GM21717 (cell line): ENCODE results near the gene ATP6V0C.

Experiments used
- ATAC-seq: cut with Tn5 transposase; IDR thresholded peaks from one replicate; pipeline ENCODE4 v1.9.1; 2021; ENCODE audit warnings: mild to moderate bottlenecking, moderate library complexity; ENCODE audit not compliant: unreplicated experiment

Gene ATP6V0C

DNA sequence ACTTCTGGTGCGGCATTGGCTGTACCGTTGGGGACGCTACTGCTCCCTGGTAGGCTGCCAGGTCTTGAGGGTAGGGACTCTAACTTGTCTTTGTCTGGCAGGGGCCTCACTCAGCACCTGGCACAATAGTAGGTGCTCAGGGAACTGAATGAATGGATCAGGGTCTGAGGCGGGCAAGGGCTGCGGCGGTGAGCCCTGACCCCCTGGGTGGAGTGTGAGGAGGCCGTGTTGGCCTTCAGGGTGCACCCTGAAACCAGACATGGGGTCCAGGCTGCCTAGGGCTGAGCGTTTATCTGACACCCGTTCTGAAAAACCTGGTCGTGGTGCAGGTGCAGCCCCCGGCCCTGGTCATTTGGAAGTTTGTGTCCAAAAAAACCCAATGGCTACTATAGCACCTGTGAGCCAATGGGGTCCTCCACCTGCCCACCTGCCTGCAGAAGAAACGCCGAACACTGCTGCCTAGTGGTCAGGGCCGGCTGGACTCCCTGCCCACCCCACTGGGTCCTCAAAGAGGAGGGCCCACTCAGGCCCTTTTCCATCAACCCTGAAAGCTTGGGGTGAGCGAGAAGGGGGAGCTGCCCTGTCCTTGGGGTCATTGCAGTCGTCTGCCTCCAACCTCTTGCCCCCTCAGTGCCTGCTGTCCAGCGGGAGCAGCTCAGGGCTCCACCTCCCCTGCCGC is 4.9 kb upstream of the ATP6V0C start:
- no peak for ATAC-seq

DNA sequence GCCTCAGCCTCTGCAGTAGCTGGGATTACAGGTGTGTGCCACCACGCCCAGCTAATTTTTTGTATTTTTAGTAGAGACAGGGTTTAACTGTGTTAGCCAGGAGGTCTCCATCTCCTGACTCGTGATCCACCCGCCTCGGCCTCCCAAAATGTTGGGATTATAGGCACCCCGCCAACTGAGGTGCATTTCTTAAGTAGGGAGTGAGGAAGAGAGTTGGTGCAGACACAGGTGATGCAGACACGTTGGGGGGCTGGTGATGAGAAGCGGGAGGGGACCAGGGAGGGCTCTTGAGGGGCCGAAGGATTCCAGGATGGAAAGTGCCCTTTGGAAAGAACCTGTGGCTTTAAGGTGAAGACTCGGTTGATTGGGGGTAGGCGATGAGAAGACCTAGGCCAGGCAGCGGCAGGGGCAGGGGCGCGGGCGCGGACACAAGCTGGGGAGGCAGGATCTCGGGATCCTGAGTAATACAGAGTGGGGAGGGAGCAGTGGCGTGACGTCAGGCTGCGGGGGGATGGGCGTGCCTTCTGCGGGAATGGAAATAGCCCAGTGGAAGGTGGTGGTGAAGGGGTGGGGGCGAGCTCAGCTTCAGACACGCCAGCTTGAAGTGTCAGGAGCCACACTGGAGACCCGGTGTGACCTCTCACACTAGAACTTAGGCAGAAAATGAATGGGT is 2.5 kb upstream of the ATP6V0C start:
- ATAC-seq: no peak

DNA sequence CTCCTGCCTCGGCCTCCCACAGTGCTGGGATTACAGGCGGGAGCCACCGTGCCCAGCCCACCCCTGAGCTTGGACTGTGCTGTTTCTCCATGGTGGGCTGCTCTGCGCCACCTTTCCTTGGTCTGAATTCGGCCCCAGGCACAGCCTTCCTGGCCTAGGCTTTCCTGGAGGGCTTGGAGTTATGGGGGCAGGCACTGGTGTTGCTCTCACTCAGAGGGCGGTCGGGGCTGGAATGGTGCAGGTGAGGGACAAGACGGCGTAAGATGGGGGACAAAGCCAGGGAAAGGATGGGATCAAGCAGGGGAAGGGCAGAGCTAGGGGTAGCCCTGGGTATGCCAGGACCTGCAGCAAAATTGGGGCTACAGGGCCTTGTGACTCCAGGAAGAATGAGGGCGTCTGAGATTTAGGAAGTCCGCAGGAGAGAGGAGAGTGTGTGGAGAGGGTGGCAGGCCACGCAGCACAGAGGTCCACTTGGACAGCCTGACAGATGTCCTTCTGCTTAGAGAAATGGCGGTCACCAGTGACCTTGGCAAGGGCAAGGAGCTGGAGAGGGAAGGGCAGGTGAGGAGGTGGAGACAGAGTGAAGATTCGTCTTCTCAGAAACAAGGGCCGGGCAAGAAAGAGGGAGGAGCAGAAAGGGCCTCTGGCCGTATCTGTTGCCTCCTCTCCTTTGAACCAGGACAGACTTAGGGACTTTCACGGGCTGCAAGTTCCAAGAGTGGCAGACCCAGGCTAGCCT is 1.6 kb upstream of the ATP6V0C start:
- ATAC-seq: no peak

DNA sequence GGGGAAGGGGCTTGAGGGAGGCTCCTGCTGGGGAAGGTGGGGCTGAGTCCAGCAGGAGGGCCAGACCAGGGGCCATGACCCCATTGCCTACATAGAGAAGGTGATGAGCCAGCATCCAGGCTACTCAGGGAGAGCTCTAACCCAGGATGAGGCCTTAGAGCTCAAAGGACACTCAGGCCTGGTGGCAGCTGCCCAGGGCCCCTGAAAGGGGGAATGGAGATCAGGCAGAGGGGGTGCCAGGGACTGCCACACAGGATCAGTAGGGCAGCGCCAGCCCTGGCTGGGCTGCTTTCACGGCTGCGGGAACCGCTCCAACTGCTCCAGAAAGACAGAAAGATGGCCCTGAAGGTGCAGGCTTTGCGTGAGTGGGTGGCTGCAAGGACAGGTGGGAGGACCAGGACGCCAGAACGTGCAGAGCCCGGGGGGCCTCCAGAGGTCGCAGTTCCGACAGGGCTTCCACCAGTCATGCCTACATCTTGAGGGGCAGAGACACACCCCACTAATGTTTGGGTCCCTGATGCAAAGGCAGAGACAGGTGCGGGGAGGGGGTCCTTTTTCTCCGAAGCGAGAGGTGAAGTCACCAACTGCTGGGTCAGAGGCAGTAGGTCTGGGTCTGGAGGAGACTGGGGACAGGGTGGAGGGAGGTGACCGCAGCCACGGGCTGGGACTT is 882 bp upstream of the ATP6V0C start:
- ATAC-seq: no peak

DNA sequence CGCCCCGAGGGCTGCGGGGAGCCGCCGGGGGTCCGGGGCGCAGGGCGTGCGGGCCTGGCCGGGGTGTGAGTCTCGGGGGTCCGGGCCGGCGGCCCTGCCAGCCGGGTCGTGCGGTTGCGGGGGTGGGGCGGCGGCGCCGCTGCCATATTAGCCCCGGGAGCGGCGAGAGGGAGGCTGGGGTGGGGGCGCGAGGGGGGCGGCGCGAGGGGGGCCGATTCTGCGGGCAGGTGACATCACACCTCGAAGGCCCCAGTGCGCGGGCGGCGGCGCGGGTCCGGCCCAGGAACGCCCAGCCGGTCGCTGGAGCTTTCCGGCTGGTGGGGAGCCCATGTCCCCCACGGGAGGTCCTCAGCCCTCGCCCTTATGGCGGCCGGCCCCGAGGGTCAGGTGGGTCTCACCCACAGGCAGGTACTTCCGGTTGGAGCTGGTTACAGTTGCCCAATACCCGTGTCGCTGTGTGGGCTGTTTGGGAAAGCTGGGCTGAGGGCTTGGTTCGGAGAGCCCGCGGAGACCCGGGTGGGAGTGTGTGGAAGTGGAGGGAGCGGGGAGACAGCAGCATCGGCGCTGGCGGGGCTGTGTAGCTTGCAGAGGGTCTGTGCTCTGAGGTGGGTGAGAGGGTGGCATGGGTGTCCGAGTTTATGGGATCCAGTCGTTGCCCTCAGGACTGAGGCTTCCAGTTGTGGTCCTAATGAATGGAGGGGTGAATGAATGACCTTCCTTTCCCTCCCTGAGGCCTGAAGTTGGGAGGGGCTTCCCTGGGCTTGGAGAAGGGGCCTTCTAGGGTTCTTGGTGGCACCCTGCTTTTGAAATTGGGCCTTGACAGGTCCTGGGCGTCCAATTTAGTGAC is 804 bp downstream of the ATP6V0C start:
- ATAC-seq: no peak

DNA sequence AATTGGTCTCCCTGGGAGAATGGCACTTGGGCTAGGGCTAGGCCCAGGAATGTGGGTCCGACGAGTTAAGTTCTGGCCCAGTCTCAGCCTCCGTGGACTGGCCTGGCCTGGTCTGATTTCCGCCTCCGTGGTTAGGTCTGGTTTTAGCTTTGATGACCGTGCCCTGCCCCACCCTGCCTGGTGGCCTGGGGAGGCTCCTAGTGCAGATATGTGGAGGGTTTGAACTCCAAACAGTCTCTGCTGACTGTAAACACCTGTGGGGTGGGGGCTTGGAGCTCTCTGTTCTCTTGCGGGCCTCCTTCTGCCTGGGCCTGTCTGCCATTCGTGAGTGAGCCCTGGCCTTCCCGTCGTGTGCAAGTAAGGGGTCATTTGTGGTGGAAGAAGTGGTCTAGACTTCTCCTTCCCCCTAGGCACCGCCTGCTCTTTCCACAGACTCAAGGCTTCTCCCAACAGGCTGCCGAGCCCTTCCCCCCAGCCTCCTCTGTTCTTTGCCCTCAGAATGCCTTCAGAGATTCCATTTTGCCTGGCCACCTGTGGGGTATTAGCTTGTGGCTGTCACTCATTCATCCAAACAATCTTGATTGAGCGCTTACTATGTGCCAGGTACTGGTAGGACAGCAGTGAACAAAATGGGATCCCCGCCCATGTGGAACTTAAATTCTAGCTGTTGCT is 1.6 kb downstream of the ATP6V0C start:
- ATAC-seq: no peak

DNA sequence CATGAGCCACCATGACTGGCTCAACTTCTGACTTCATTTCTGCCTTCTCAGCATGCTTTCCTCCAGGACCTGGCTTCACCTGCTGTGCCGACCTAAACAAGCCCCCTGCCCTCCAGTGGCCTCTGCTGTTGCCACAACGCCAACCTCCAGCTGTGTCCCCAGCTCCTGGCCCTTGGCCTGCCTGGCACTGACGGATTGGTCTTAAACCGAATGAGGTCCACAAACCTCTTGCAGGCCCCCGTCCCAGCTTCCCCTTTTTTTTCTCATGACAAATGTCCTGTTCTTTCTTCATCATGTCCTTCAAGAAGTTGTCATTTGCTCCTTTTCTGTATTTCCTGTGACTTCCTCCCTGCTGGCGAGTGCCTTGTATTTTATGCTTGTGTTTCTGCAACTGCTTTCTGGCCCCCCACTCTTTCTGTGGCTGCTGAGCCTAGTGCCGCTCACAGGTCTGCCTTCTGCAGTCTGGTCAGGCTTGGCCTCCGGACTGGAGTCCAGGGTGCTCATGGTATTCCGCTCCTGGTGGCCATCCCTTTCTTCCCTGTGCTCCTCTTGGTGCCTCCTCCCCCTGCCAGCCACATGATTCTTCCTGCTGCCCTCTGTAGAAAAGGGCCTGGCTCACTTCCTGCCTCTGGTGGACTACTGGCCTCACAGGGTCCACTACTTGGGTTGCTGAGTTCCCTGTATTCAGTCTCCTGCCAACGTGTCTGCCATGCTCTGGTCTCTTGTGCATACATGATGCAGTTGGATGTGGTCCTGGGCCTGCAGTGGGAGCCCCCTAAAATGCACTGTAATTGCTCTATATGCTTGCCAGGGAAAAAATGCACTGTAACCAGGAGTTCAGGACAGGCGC is 2.9 kb downstream of the ATP6V0C start:
- no peak for ATAC-seq

DNA sequence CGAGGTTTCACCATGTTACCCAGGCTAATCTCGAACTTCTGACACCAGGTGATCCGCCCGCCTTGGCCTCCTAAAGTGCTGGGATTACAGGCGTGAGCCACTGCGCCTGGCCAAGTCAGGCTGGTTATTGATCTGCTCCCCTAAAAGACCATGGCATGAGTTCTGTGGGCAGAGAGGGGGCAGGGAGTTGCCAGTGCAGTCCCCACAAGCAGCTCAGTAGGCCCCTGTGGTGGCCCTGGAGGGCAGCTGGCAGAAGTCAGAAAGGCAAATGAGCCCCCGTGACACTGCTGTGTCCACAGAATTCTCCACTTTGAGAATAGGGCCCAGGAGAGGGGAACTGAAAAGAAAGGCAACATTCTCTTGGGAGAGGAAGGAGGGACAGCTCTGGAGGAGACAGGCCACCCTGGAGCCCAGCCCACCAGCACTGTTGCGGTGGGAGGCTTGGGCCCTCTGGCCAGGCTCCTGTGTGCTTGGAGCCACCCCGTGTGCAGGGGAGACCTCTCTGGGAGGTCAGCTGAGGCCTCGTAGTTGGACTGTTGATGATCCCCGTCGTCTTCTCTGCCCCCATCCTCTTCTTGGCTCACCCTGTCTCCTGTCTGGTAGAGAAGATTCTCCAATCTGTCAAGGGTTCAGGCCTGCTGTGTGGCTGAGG is 4.3 kb downstream of the ATP6V0C start:
- ATAC-seq: no peak

DNA sequence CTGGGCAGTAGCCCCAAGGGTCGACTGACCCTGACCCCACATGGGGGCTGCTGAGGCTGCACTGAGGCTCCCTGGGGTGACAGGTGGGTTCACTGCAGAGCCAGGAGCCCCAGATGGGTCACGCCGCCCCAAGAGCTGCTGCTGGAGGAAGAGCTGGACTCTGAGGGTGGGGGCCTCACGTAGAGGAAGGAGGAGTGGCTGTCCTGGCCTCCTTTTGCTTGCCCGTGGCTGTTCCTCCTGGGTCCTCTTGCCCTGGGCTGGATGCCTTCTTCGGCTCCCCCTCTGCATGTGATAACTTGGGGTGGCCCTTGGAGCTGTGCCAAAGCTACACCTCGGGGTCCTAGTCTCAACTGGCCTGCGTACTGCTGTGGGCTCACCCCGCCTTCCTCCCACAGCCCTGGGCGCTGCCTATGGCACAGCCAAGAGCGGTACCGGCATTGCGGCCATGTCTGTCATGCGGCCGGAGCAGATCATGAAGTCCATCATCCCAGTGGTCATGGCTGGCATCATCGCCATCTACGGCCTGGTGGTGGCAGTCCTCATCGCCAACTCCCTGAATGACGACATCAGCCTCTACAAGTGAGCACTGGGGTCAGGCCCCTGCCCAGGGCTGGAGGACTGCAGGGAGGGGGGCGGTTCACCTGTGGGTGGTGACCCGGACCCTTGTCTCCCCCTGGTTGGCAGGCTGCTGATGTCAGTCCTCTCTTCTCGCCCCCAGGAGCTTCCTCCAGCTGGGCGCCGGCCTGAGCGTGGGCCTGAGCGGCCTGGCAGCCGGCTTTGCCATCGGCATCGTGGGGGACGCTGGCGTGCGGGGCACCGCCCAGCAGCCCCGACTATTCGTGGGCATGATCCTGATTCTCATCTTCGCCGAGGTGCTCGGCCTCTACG is 5.3 kb downstream of the ATP6V0C start:
- ATAC-seq: no peak

DNA sequence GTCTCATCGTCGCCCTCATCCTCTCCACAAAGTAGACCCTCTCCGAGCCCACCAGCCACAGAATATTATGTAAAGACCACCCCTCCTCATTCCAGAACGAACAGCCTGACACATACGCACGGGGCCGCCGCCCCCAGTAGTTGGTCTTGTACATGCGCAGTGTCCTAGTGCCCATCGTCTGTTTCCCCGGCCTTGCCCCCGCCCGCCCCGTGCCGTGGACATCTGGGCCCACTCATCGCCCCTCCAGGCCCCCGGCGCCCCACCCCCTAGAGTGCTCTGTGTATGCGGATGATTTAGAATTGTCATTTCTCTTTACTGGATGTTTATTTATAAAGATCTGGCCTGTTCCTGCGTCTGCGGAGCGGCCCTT is 5.9 kb downstream of the ATP6V0C start:
- ATAC-seq: no peak

DNA sequence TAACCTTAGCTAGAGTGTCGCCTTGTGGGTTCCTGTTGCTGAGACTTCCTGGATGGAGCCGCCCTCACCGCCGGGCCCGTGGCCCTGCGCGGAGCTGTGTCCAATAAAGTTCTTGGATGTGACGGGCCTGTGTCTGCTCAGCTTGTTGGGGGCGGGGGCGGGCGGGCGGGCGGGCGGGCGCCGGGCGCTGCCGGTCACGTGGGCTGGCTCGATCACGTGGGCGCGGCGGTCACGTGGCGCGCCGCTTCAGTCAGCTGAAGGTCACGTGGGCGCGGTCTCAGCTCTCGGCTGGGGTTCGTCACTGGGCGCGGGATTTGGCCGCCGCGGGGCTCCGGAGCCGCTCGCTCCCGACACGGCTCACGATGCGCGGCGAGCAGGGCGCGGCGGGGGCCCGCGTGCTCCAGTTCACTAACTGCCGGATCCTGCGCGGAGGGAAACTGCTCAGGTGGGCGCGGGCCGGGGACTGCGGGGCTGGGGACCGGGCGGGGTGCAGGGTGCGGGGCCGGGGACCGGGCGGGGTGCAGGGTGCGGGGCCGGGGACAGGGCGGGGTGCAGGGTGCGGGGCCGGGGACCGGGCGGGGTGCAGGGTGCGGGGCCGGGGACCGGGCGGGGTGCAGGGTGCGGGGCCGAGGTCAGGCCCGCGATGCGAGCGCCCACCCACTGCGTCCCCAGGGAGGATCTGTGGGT is 6.5 kb downstream of the ATP6V0C start, which contains the start of gene AMDHD2:
TSS of gene AMDHD2 (plus strand) at position 275 of the 687 bp plus-strand sequence. CDS start at position 363, 88 bp downstream.
- no peak for ATAC-seq

DNA sequence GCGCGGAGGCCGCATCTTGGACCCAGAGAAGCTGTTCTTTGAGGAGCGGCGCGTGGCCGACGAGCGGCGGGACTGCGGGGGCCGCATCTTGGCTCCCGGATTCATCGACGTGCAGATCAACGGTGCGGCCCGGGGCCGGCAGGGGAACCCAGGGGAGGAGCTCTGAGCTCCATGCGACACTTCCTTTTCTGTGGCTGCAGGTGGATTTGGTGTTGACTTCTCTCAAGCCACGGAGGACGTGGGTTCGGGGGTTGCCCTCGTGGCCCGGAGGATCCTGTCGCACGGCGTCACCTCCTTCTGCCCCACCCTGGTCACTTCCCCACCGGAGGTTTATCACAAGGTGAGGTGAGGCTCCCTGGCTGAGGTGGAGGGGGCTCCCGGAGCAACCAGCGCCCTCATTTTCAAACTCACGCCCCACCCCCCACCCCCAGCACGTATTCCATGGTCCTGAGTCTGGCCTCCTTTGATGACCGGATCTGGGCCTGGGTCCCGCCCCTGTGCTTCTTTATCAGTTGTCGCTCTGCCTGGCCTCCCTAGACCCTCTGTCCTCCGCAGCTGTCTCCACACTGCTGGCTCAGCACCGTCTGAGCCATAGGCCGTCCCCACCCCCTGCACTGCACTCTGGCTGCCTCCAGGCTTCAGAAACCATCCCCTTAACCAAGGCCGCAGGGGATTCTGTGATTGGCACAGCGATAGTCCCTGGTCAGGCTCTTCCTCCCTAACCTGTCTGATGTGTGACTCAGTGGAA is 7.2 kb downstream of the ATP6V0C start:
- ATAC-seq: no peak

DNA sequence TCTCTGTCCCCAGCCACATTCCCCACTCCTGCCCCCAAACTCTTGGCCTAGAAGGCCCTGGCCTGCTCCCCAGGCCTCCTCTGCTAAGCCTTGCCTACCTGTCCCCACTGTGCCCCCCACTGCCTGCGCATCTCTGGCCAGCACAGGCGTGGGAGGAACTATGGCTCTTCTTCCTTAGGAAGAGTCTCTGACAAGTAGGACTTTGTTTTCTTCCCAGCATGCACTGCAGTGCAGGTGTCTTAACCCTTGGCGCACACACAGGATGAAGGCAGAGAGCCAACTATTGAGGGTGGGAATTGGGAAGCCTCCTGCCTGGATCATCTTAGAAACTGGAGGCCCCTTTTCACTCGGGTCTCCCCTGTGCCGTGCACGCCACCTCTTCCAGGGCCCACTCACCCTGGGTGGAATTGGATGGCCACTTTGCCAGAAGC is 10.1 kb downstream of the ATP6V0C start:
- no peak for ATAC-seq

DNA sequence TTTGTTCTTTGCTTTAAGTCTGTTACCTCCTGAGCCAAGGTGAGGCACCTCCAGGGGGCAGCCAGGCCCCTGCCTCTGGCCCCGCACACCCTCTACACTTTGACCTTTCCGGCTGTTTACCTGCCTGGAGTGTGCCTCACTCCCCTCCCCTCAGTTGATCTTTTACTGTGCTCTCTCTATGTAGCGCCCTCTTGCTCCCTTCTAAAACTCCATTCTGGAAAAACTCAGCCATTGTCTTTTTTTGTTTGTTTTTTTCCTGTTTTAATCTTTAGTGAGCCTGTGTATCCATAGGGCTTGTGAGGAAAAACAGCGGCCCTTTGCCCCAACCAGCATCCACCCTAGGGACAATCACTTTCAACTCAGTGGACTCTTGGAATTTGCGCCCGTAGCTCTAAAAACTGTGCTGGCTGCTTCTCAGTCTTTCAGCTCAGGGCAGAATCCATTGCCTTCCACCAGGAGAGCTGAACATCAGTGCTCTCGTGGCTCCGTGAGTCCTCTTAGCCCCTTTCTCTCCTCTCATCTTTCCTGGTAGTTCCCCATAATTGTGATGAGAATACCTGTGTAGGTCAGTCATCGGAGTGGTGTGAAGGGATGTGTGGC is 10.7 kb downstream of the ATP6V0C start:
- no peak for ATAC-seq

DNA sequence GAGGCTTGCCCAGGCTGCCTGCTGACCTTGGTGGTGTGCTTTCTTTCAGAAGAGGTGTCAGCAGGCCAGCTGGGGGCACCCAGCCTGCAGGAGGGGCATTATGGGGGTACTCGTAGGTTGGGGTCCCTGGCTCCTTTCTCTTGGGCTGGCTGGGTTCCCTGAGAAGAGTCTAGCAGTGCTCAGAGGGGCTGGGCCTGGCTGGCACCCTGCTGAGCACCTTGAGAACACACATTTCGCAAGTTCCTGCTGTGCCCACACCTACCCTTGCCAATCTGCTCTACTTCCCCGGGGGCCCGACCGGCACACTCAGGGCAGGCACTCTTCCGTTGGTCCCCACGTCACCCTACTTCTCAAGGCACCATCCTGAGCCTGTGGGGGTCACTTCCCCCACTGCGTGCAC is 12.4 kb downstream of the ATP6V0C start:
- ATAC-seq: no peak
